Muscle of leg (tissue), 16 donors: ENCODE measurements around the gene HOGA1. TPM values are rescaled to one million over a fixed set of nuclear protein-coding genes. Genes with fewer than 3 reads are reported as not detected.

Experiments
- DNase-seq: peaks from one replicate; pipeline ENCODE4 v3.0.0; 2013
- H3K27ac ChIP-seq: one replicate; pipeline ENCODE4 v1.5.1; 2013; ENCODE audit warnings: mild to moderate bottlenecking, low read length, control low read depth
- H3K27me3 ChIP-seq: one replicate; pipeline ENCODE4 v1.6.1; 2013; ENCODE audit warnings: low read length; ENCODE audit not compliant: control insufficient read depth, insufficient read depth
- H3K36me3 ChIP-seq: one replicate; pipeline ENCODE4 v1.6.1; 2013; ENCODE audit warnings: low read length; ENCODE audit not compliant: control insufficient read depth, insufficient read depth
- H3K4me1 ChIP-seq: one replicate; pipeline ENCODE4 v1.6.1; 2013; ENCODE audit warnings: low read length; ENCODE audit not compliant: control insufficient read depth, insufficient read depth
- H3K4me3 ChIP-seq: one replicate; pipeline ENCODE4 v1.5.1; 2013; ENCODE audit warnings: low read length, control low read depth
- H3K9me3 ChIP-seq: replicated peaks from 2 replicates; pipeline ENCODE4 v1.6.1; 2013; ENCODE audit warnings: low read depth, low read length; ENCODE audit not compliant: control insufficient read depth
- WGBS: methylation state at CpG from one replicate; pipeline ENCODE4 v1.1.5; 2013; ENCODE audit warnings: missing lambda C conversion rate; ENCODE audit not compliant: insufficient coverage; 5-methylcytosine and 5-hydroxymethylcytosine counted together
- long read RNA-seq, 11 donors: transcript quantifications; one replicate each; lab custom pipeline, GENCODE V29; 2026
- polyA plus RNA-seq, 8 donors: library from polyadenylated mRNA; unstranded; fragments of 120-200 nt; gene quantifications; one replicate each; pipeline versions ENCODE4 v1.2.1 to v1.2.3, GENCODE V29; 2013; ENCODE audit warnings: inconsistent platforms in 1 of 8, low replicate concordance in 1 of 8; ENCODE audit not compliant: insufficient read length in 8 of 8, insufficient read depth in 1 of 8
- total RNA-seq: library from RNA; stranded (reverse); fragments of 120-200 nt; gene quantifications from one replicate; pipeline ENCODE4 v1.2.4, GENCODE V29; 2013

HOGA1 gene
- total RNA-seq (0.89 TPM), polyA plus RNA-seq (1 to 10 TPM in 1 of 8 donors, under 1 TPM in 7; 0.41 to 1.0 (median 0.73) TPM)
- long read RNA-seq, donor 1, result 0 reads
- long read RNA-seq, donor 2, result 0 reads
- long read RNA-seq, donor 3, result 0 reads
- long read RNA-seq, donor 4, result 0 reads
- long read RNA-seq, donor 5, result 0 reads
- long read RNA-seq, donor 6, result 0 reads
- long read RNA-seq, donor 7, result 0 reads
- long read RNA-seq, donor 8, result 0 reads
- long read RNA-seq, donor 9, partial matches to known transcripts, result 0 of 1 reads
- long read RNA-seq, donor 9, other reads (novel, unspliced or antisense), result 0 of 1 reads
- long read RNA-seq, donor 10, partial matches to known transcripts, result 0 of 1 reads
- long read RNA-seq, donor 10, other reads (novel, unspliced or antisense), result 0 of 1 reads
- long read RNA-seq, donor 11, result 0 reads

- peak; percentile 81 for DNase-seq
- Histone ChIP-seq H3K36me3 (no peaks in the 10 kb centered on the region), H3K9me3 (no peaks in the 10 kb centered on the region), H3K27me3 (no peaks in the 10 kb centered on the region), H3K4me3 (no peak within 1 kb of the TSS), H3K4me1 (peaks cover 14% of the 10 kb centered on the region), H3K27ac (peak within 1 kb of the TSS; percentile 6)
- WGBS, result 33% methylated on average over 1 of the region's 5 CpGs
These were observed at the start of gene HOGA1 for GRCh38 chr10:97584060-97584797. Gene HOGA1 (plus strand): TSS chr10:97584389. CDS start chr10:97584704, 315 bp downstream.

- peaks cover 3% of the 10 kb centered on the region for H3K36me3 ChIP-seq
- H3K27ac ChIP-seq, result no peak overlapping the region
- no peak for DNase-seq
- H3K9me3 ChIP-seq, result no peaks in the 10 kb centered on the region
- H3K4me3 ChIP-seq, result no peak overlapping the region
- WGBS, result 95% methylated on average over 2 of the region's 6 CpGs
- peaks cover 25% of the 10 kb centered on the region for H3K4me1 ChIP-seq
- no peaks in the 10 kb centered on the region for H3K27me3 ChIP-seq
These were observed 49.3 kb upstream of the HOGA1 start for GRCh38 chr10:97534746-97535367.

GRCh38 chr10:97537186-97537869 is 46.9 kb upstream of the HOGA1 start:
- peaks cover 46% of the 10 kb centered on the region for H3K4me1 ChIP-seq
- peaks cover 3% of the 10 kb centered on the region for H3K36me3 ChIP-seq
- no peaks in the 10 kb centered on the region for H3K9me3 ChIP-seq
- no peak for DNase-seq
- no peaks in the 10 kb centered on the region for H3K27me3 ChIP-seq
- no peak overlapping the region for H3K4me3 ChIP-seq
- no CpG with 5 or more reads among the region's 5 CpGs for WGBS
- no peak overlapping the region for H3K27ac ChIP-seq

- H3K4me3 ChIP-seq, result no peak overlapping the region
- H3K36me3 ChIP-seq, result peaks cover 3% of the 10 kb centered on the region
- no peak for DNase-seq
- H3K27me3 ChIP-seq, result no peaks in the 10 kb centered on the region
- WGBS, result 42% methylated on average over 3 of the region's 4 CpGs
- H3K27ac ChIP-seq, result peak overlapping the region; percentile 7
- H3K4me1 ChIP-seq, result peaks cover 49% of the 10 kb centered on the region
- H3K9me3 ChIP-seq, result no peaks in the 10 kb centered on the region
These were observed 45.8 kb upstream of the HOGA1 start for GRCh38 chr10:97538411-97538810.

- Histone ChIP-seq H3K27me3 (no peaks in the 10 kb centered on the region), H3K9me3 (no peaks in the 10 kb centered on the region), H3K36me3 (peaks cover 3% of the 10 kb centered on the region), H3K27ac (peak overlapping the region; percentile 7), H3K4me1 (peaks cover 49% of the 10 kb centered on the region), H3K4me3 (no peak overlapping the region)
- 80% methylated on average over 2 of the region's 4 CpGs for WGBS
- DNase-seq, result no peak
These were observed 45.4 kb upstream of the HOGA1 start for GRCh38 chr10:97538839-97539238.

- 20% methylated on average over 1 of the region's 6 CpGs for WGBS
- peak; percentile 58 for DNase-seq
- peaks cover 47% of the 10 kb centered on the region for H3K4me1 ChIP-seq
- no peak overlapping the region for H3K4me3 ChIP-seq
- no peaks in the 10 kb centered on the region for H3K9me3 ChIP-seq
- H3K27me3 ChIP-seq, result no peaks in the 10 kb centered on the region
- peak overlapping the region; percentile 64 for H3K27ac ChIP-seq
- H3K36me3 ChIP-seq, result peaks cover 3% of the 10 kb centered on the region
These were observed 44.5 kb upstream of the HOGA1 start for GRCh38 chr10:97539523-97540200.

- H3K27me3 ChIP-seq, result no peaks in the 10 kb centered on the region
- peaks cover 47% of the 10 kb centered on the region for H3K4me1 ChIP-seq
- DNase-seq, result peak; percentile 44
- no peaks in the 10 kb centered on the region for H3K9me3 ChIP-seq
- H3K36me3 ChIP-seq, result peaks cover 3% of the 10 kb centered on the region
- H3K4me3 ChIP-seq, result no peak overlapping the region
- WGBS, result 63% methylated on average over 7 of the region's 14 CpGs
- H3K27ac ChIP-seq, result peak overlapping the region; percentile 64
These were observed 43.3 kb upstream of the HOGA1 start for GRCh38 chr10:97540669-97541500.

GRCh38 chr10:97542169-97543024 is 41.8 kb upstream of the HOGA1 start:
- Histone ChIP-seq H3K27ac (peak overlapping the region; percentile 97), H3K4me3 (no peak overlapping the region), H3K36me3 (no peaks in the 10 kb centered on the region), H3K4me1 (peaks cover 61% of the 10 kb centered on the region), H3K27me3 (no peaks in the 10 kb centered on the region), H3K9me3 (no peaks in the 10 kb centered on the region)
- WGBS, result 31% methylated on average over 6 of the region's 9 CpGs
- DNase-seq, result peak; percentile 98
